A549 (cell line): ENCODE measurements around the gene UNC5C. TPM values are rescaled to one million over a fixed set of nuclear protein-coding genes. Genes with fewer than 3 reads are reported as not detected.

Source experiments
- ATAC-seq, 2 experiments: fragments of 200-7000 bp in 1 of 2; fragments of >200 bp in 1 of 2; cut with Nextera tagmentation in 1 of 2; cut with Tn5 transposase in 1 of 2; 3 replicates each; pipeline versions ENCODE4 v1.8.0 to v1.9.1; 2018 to 2020; ENCODE audit warnings: mild to moderate bottlenecking in 1 of 2, moderate library complexity in 1 of 2
- CTCF ChIA-PET: fragments of 300-600 bp; sonication (Branson Sonifier 250); formaldehyde crosslinking; extraction: SDS; loops from one replicate; lab custom pipeline; 2021; ENCODE audit warnings: antibody characterized with exemption, inconsistent platforms; lab: Yijun Ruan, JAX
- POLR2A ChIA-PET: fragments of 350-600 bp; formaldehyde crosslinking; extraction: SDS; loops from one replicate; lab custom pipeline; 2021; ENCODE audit warnings: antibody characterized with exemption, inconsistent platforms; lab: Yijun Ruan, JAX
- DNase-seq, 2 experiments: peaks; one replicate each; pipeline versions ENCODE4 v3.0.0 to v3.0.0-alpha.2; 2011 to 2016; ENCODE audit warnings: low read depth in 1 of 2, low spot score in 1 of 2
- FAIRE-seq: peaks from 2 replicates; lab custom pipeline; 2011; peaks lifted over from hg19 to GRCh38; lab: Jason Lieb, UNC
- H3K27ac ChIP-seq, 2 experiments: fragments of >200 bp; sonication (Bioruptor Twin); formaldehyde crosslinking; 3 replicates each; pipeline ENCODE4 v1.5.1; 2016 to 2017
- H3K4me1 ChIP-seq: fragments of >200 bp; sonication (Bioruptor Twin); formaldehyde crosslinking; 3 replicates; pipeline ENCODE4 v1.6.1; 2016
- H3K4me2 ChIP-seq: fragments of >200 bp; sonication (Bioruptor Twin); formaldehyde crosslinking; 3 replicates; pipeline ENCODE4 v1.6.1; 2016
- H3K4me3 ChIP-seq: fragments of >200 bp; sonication (Bioruptor Twin); formaldehyde crosslinking; 3 replicates; pipeline ENCODE4 v1.5.1; 2016
- H3K9me3 ChIP-seq: fragments of >200 bp; sonication (Bioruptor Twin); formaldehyde crosslinking; 3 replicates; pipeline ENCODE4 v1.6.1; 2016
- BHLHE40 ChIP-seq: IDR thresholded peaks from 2 replicates; pipeline ENCODE4 v1.6.1; 2012; ENCODE audit warnings: low read depth, low read length, inconsistent platforms
- CEBPB ChIP-seq, 2 experiments: fragments of >200 bp in 1 of 2; sonication (Bioruptor Twin) in 1 of 2; formaldehyde crosslinking in 1 of 2; IDR thresholded peaks; 2 replicates each; pipeline ENCODE4 v1.6.1; 2012 to 2016
- ESRRA ChIP-seq: fragments of 150-350 bp; IDR thresholded peaks from 2 replicates; pipeline ENCODE4 v1.6.1; 2014; ENCODE audit warnings: mild to moderate bottlenecking, low read length, borderline replicate concordance
- FOXS1 ChIP-seq: fragments of 250-450 bp; sonication (Bioruptor Pico); IDR thresholded peaks from 2 replicates; pipeline ENCODE4 v1.5.0; 2020; ENCODE audit warnings: mild to moderate bottlenecking, moderate library complexity
- GATA3 ChIP-seq: IDR thresholded peaks from 2 replicates; pipeline ENCODE4 v1.6.1; 2012; ENCODE audit warnings: borderline replicate concordance
- HDAC2 ChIP-seq: fragments of 200-600 bp; sonication (generic); IDR thresholded peaks from 2 replicates; pipeline ENCODE4 v1.6.1; 2016
- HEYL ChIP-seq: fragments of 250-450 bp; sonication (Bioruptor Pico); IDR thresholded peaks from 2 replicates; pipeline ENCODE4 v1.8.0; 2021; ENCODE audit warnings: mild to moderate bottlenecking, moderate library complexity
- KDM1A ChIP-seq: fragments of 200-600 bp; sonication (generic); IDR thresholded peaks from 2 replicates; pipeline ENCODE4 v1.6.1; 2016; ENCODE audit warnings: low read depth, mild to moderate bottlenecking
- MAZ ChIP-seq: fragments of 150-350 bp; IDR thresholded peaks from 2 replicates; pipeline ENCODE4 v1.6.1; 2014; ENCODE audit warnings: antibody characterized with exemption, low read depth, low read length, borderline replicate concordance
- MYC ChIP-seq: IDR thresholded peaks from 2 replicates; pipeline ENCODE4 v1.6.1; 2012; ENCODE audit warnings: mild to moderate bottlenecking, inconsistent platforms, low read length, improper control_type of control experiment, borderline replicate concordance
- NFE2L2 ChIP-seq: fragments of 150-350 bp; conservative IDR thresholded peaks from 2 replicates; pipeline ENCODE4 v1.6.1; 2014; ENCODE audit warnings: low read length
- PHF8 ChIP-seq: fragments of 200-600 bp; sonication (generic); IDR thresholded peaks from 2 replicates; pipeline ENCODE4 v1.6.1; 2016; ENCODE audit warnings: low read depth, mild to moderate bottlenecking, antibody characterized with exemption, moderate library complexity, borderline replicate concordance
- RAD21 ChIP-seq, 2 experiments: fragments of >200 bp in 1 of 2; sonication (Bioruptor Twin) in 1 of 2; formaldehyde crosslinking in 1 of 2; IDR thresholded peaks in 1 of 2; conservative IDR thresholded peaks in 1 of 2; 2 replicates in 1 of 2; 3 replicates in 1 of 2; pipeline ENCODE4 v1.6.1; 2012 to 2018; ENCODE audit warnings: inconsistent platforms in 1 of 2
- RCOR1 ChIP-seq: fragments of 150-350 bp; IDR thresholded peaks from 2 replicates; pipeline ENCODE4 v1.6.1; 2014; ENCODE audit warnings: antibody characterized with exemption, low read length, low read depth
- RFX5 ChIP-seq: fragments of 450-650 bp; IDR thresholded peaks from 2 replicates; pipeline ENCODE4 v1.7.1; 2014; ENCODE audit warnings: antibody characterized with exemption, mild to moderate bottlenecking, moderate library complexity
- RNF2 ChIP-seq: fragments of 200-600 bp; sonication (generic); IDR thresholded peaks from 2 replicates; pipeline ENCODE4 v1.6.1; 2016; ENCODE audit warnings: low read depth, mild to moderate bottlenecking, antibody characterized with exemption, moderate library complexity, borderline replicate concordance
- ZFP36 ChIP-seq: fragments of 450-650 bp; IDR thresholded peaks from 2 replicates; pipeline ENCODE4 v1.6.1; 2014; ENCODE audit warnings: borderline replicate concordance; ENCODE audit not compliant: partially characterized antibody
- ZNF302 ChIP-seq: fragments of 250-450 bp; sonication (Bioruptor Pico); IDR thresholded peaks from 2 replicates; pipeline ENCODE4 v1.9.0; 2021; ENCODE audit warnings: inconsistent platforms, mild to moderate bottlenecking, moderate library complexity
- WGBS: methylation state at CpG from one replicate; pipeline ENCODE4 v1.1.6; 2017; ENCODE audit errors: missing lambda C conversion rate; 5-methylcytosine and 5-hydroxymethylcytosine counted together
- polyA plus RNA-seq, 4 experiments: library from polyadenylated mRNA; depleted of rRNA in 3 of 4; stranded (reverse); fragments of >200 nt; fragmentation: RNase III in 1 of 4; extraction: RNeasy Plus Mini Kit Qiagen cat#74134 plus additional on column Dnase treatment in 1 of 4; gene quantifications; 2 replicates in 3 of 4; 3 replicates in 1 of 4; pipeline ENCODE4 v1.2.3, GENCODE V29; 2011 to 2017
- TF ChIP-seq, protein P1 (sequence below): fragments of 450-650 bp; IDR thresholded peaks from 2 replicates; pipeline ENCODE4 v1.6.1; 2014; ENCODE audit warnings: antibody characterized with exemption
- TF ChIP-seq, protein P2 (sequence below): fragments of >200 bp; sonication (Bioruptor Twin); formaldehyde crosslinking; IDR thresholded peaks from 2 replicates; pipeline ENCODE4 v1.6.1; 2016
- TF ChIP-seq, protein P3 (sequence below): fragments of >200 bp; sonication (Bioruptor Twin); formaldehyde crosslinking; IDR thresholded peaks from 3 replicates; pipeline ENCODE4 v1.6.1; 2016
- TF ChIP-seq, protein P4 (sequence below): IDR thresholded peaks from 2 replicates; pipeline ENCODE4 v1.6.1; 2012; ENCODE audit warnings: low read depth, borderline replicate concordance
- TF ChIP-seq, protein P5 (sequence below): fragments of 200-600 bp; sonication (generic); IDR thresholded peaks from 2 replicates; pipeline ENCODE4 v1.6.1; 2016; ENCODE audit warnings: antibody characterized with exemption, mild to moderate bottlenecking, moderate library complexity
- TF ChIP-seq, protein P6 (sequence below): fragments of >200 bp; sonication (Bioruptor Twin); formaldehyde crosslinking; IDR thresholded peaks from 3 replicates; pipeline ENCODE4 v1.5.1; 2016

The UNC5C gene
- polyA plus RNA-seq, 2 of the 4 experiments (the other 2 are of a cell fraction), result 0.13 TPM; not detected in 1

DNA sequence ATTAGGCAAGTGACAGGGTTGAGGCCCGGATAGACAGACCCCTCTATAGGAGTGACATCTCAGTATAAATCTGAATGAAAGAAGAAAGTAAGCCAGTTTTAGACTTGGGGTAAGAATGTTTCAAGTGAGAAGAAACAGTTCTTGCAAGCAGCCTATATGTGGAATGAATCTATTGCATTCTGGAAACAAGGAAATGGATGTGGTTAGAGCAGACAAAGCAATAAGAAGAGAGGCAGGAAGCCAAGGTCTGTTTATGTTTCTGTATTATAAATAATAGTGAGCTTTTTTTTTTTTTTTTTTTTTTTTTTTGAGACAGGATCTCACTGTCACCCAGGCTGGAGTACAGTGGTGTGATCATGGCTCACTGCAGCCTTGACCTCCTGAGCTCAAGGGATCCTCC lies 255.8 kb downstream of the UNC5C start:
- FAIRE-seq (no peak), ATAC-seq (no peak), DNase-seq (no peak)
- peaks cover 22% of the 10 kb centered on the region; the same call in 2 of the 3 replicates for H3K4me1 ChIP-seq
- no peak overlapping the region for H3K4me2 ChIP-seq
- H3K9me3 ChIP-seq, result 0 out of 3 replicates have a peak, but pooled peaks cover 5% of the 10 kb centered on the region
- ChIA-PET POLR2A (interaction anchor here (0.6 kb wide), 1 partner anchor 439 kb away, joined by 3 read pairs; no protein-coding TSS in a partner anchor), CTCF (no interaction called here)
- no peak overlapping the region for H3K27ac ChIP-seq
- WGBS, result 50% methylated on average over 1 of the region's 1 CpG
- TF ChIP-seq RNF2, result no peak
- TF ChIP-seq HEYL (CRISPR knock-in tag), result no peak
- TF ChIP-seq NFE2L2, result no peak
- no peak for TF ChIP-seq BHLHE40
- no peak for TF ChIP-seq PHF8
- TF ChIP-seq CEBPB (IDR thresholded peaks at IDR 0.05), result no peak
- no peak for TF ChIP-seq MYC
- TF ChIP-seq RFX5, result no peak
- TF ChIP-seq, protein P1, sequence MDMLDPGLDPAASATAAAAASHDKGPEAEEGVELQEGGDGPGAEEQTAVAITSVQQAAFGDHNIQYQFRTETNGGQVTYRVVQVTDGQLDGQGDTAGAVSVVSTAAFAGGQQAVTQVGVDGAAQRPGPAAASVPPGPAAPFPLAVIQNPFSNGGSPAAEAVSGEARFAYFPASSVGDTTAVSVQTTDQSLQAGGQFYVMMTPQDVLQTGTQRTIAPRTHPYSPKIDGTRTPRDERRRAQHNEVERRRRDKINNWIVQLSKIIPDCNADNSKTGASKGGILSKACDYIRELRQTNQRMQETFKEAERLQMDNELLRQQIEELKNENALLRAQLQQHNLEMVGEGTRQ, result no peak
- TF ChIP-seq ESRRA, result no peak
- TF ChIP-seq GATA3, result no peak
- no peak for TF ChIP-seq RCOR1
- no peak for TF ChIP-seq ZFP36
- H3K4me3 ChIP-seq, result no peak overlapping the region

DNA sequence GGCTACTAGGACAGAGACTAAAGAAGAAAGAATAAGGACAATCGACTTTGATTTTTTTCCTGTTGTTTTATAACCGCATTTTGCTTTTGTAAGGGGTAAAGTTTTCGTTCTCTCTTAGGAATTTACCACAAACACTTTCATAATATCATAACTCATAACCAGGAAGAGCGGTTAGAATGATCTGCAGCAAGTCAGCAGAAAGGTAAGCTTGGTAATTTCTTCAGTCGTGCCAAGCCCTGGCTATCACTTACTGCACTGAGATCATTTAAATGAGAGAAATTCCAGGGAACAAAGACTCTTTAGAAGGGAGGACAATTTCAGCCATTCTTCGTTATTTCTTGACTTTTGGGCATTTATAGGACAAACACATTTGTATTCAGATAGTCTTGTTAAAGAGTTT lies 258.1 kb downstream of the UNC5C start:
- ChIA-PET POLR2A (no interaction called here), CTCF (no interaction called here)
- 76% methylated on average over 6 of the region's 6 CpGs for WGBS
- Histone ChIP-seq H3K4me1 (peaks cover 22% of the 10 kb centered on the region; the same call in 2 of the 3 replicates), H3K27ac (no peak overlapping the region), H3K4me2 (no peak overlapping the region), H3K9me3 (0 out of 3 replicates have a peak, but pooled peaks cover 5% of the 10 kb centered on the region), H3K4me3 (no peak overlapping the region)
- FAIRE-seq (no peak), DNase-seq (no peak), ATAC-seq (no peak)
- TF ChIP-seq HDAC2 (no peak), MAZ (no peak), MYC (no peak), RAD21 (conservative IDR thresholded peaks at IDR 0.05 in 1 of 2, IDR thresholded peaks at IDR 0.05 in 1 of 2) (no peak)
- TF ChIP-seq, protein P2, sequence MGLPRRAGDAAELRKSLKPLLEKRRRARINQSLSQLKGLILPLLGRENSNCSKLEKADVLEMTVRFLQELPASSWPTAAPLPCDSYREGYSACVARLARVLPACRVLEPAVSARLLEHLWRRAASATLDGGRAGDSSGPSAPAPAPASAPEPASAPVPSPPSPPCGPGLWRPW, result no peak
- TF ChIP-seq, protein P3, sequence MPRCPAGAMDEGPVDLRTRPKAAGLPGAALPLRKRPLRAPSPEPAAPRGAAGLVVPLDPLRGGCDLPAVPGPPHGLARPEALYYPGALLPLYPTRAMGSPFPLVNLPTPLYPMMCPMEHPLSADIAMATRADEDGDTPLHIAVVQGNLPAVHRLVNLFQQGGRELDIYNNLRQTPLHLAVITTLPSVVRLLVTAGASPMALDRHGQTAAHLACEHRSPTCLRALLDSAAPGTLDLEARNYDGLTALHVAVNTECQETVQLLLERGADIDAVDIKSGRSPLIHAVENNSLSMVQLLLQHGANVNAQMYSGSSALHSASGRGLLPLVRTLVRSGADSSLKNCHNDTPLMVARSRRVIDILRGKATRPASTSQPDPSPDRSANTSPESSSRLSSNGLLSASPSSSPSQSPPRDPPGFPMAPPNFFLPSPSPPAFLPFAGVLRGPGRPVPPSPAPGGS, result no peak

DNA sequence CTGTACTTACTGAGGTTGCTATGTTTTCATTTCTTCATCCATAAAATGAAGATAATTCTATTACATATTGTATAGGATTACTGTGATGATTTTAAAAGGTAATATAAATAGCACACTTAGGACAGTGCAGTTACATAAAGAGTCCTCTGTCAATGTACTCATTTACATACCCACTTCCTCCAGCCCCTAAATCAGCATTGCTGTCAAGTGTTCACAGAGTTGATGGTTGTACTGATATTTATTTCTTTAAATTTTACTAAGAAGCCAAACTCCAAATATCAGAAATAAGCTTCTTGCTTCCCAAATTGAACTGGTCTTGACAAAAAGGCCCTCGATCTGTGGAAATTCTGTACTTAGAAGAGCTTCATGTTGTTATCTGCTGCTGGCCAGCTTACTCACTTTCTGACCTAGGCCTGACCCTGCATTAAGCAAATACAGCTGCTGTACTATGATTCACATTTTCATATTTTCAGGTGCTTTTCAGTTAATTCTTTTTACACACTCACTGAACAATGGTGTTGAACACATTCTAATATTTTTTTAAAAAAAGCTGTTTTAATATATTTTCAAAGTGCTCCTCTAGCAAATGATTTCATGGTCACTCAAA lies 259.6 kb downstream of the UNC5C start:
- CTCF ChIA-PET, result no interaction called here
- peak overlapping the region; percentile 19 to 73 for H3K27ac ChIP-seq
- H3K4me3 ChIP-seq, result no peak overlapping the region
- H3K4me1 ChIP-seq, result peaks cover 29% of the 10 kb centered on the region
- POLR2A ChIA-PET, result no interaction called here
- FAIRE-seq (no peak), DNase-seq (peak in 1 of 2 experiments; percentile 44), ATAC-seq (peak; percentile 56 to 57; a peak in 2 of 6 replicates)
- WGBS, result 0% methylated on average over 1 of the region's 1 CpG
- peak overlapping the region; percentile 63 for H3K4me2 ChIP-seq
- H3K9me3 ChIP-seq, result 0 out of 3 replicates have a peak, but pooled peaks cover 5% of the 10 kb centered on the region
- TF ChIP-seq FOXS1 (no peak), KDM1A (no peak), RNF2 (no peak), ZNF302 (CRISPR knock-in tag) (no peak), RFX5 (no peak), HEYL (CRISPR knock-in tag) (no peak), GATA3 (peak; percentile 22; the same call in 1 of the 2 replicates)
- TF ChIP-seq, protein P4, sequence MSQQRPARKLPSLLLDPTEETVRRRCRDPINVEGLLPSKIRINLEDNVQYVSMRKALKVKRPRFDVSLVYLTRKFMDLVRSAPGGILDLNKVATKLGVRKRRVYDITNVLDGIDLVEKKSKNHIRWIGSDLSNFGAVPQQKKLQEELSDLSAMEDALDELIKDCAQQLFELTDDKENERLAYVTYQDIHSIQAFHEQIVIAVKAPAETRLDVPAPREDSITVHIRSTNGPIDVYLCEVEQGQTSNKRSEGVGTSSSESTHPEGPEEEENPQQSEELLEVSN, result no peak
- TF ChIP-seq, protein P5, sequence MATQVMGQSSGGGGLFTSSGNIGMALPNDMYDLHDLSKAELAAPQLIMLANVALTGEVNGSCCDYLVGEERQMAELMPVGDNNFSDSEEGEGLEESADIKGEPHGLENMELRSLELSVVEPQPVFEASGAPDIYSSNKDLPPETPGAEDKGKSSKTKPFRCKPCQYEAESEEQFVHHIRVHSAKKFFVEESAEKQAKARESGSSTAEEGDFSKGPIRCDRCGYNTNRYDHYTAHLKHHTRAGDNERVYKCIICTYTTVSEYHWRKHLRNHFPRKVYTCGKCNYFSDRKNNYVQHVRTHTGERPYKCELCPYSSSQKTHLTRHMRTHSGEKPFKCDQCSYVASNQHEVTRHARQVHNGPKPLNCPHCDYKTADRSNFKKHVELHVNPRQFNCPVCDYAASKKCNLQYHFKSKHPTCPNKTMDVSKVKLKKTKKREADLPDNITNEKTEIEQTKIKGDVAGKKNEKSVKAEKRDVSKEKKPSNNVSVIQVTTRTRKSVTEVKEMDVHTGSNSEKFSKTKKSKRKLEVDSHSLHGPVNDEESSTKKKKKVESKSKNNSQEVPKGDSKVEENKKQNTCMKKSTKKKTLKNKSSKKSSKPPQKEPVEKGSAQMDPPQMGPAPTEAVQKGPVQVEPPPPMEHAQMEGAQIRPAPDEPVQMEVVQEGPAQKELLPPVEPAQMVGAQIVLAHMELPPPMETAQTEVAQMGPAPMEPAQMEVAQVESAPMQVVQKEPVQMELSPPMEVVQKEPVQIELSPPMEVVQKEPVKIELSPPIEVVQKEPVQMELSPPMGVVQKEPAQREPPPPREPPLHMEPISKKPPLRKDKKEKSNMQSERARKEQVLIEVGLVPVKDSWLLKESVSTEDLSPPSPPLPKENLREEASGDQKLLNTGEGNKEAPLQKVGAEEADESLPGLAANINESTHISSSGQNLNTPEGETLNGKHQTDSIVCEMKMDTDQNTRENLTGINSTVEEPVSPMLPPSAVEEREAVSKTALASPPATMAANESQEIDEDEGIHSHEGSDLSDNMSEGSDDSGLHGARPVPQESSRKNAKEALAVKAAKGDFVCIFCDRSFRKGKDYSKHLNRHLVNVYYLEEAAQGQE, result no peak
- TF ChIP-seq, protein P6, sequence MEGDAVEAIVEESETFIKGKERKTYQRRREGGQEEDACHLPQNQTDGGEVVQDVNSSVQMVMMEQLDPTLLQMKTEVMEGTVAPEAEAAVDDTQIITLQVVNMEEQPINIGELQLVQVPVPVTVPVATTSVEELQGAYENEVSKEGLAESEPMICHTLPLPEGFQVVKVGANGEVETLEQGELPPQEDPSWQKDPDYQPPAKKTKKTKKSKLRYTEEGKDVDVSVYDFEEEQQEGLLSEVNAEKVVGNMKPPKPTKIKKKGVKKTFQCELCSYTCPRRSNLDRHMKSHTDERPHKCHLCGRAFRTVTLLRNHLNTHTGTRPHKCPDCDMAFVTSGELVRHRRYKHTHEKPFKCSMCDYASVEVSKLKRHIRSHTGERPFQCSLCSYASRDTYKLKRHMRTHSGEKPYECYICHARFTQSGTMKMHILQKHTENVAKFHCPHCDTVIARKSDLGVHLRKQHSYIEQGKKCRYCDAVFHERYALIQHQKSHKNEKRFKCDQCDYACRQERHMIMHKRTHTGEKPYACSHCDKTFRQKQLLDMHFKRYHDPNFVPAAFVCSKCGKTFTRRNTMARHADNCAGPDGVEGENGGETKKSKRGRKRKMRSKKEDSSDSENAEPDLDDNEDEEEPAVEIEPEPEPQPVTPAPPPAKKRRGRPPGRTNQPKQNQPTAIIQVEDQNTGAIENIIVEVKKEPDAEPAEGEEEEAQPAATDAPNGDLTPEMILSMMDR, result no peak
